Central memory CD8-positive, alpha-beta T cell (primary cell): Measurements from ENCODE around the gene SKOR1.

ENCODE experiments used
- ATAC-seq: fragments of 150-1000 bp; cut with Tn5 transposase; replicated peaks from 2 replicates; pipeline ENCODE4 v1.10.0; 2022; ENCODE audit warnings: mild to moderate bottlenecking, moderate FRiP score, moderate number of reproducible peaks; ENCODE audit not compliant: poor library complexity, severe bottlenecking; ENCODE audit errors: extremely low read depth
- DNase-seq, 2 donors: peaks; one replicate each; pipeline ENCODE4 v3.0.0; 2021; ENCODE audit warnings: low spot score in 2 of 2
- H3K27ac Mint-ChIP-seq: one replicate; pipeline ENCODE4 v1.8.0; 2022; ENCODE audit warnings: low read depth, mild to moderate bottlenecking, moderate library complexity, mixed read lengths
- H3K27me3 Mint-ChIP-seq: one replicate; pipeline ENCODE4 v1.8.0; 2022; ENCODE audit warnings: mixed read lengths
- H3K36me3 Mint-ChIP-seq: one replicate; pipeline ENCODE4 v1.8.0; 2022; ENCODE audit warnings: mild to moderate bottlenecking, moderate library complexity, mixed read lengths; ENCODE audit not compliant: insufficient read depth
- H3K4me1 Mint-ChIP-seq: one replicate; pipeline ENCODE4 v1.8.0; 2022; ENCODE audit warnings: mixed read lengths
- H3K4me3 Mint-ChIP-seq: one replicate; pipeline ENCODE4 v1.8.0; 2022; ENCODE audit warnings: mild to moderate bottlenecking, moderate library complexity, mixed read lengths
- H3K9me3 Mint-ChIP-seq: one replicate; pipeline ENCODE4 v1.8.0; 2022; ENCODE audit warnings: mixed read lengths

Gene SKOR1

DNA sequence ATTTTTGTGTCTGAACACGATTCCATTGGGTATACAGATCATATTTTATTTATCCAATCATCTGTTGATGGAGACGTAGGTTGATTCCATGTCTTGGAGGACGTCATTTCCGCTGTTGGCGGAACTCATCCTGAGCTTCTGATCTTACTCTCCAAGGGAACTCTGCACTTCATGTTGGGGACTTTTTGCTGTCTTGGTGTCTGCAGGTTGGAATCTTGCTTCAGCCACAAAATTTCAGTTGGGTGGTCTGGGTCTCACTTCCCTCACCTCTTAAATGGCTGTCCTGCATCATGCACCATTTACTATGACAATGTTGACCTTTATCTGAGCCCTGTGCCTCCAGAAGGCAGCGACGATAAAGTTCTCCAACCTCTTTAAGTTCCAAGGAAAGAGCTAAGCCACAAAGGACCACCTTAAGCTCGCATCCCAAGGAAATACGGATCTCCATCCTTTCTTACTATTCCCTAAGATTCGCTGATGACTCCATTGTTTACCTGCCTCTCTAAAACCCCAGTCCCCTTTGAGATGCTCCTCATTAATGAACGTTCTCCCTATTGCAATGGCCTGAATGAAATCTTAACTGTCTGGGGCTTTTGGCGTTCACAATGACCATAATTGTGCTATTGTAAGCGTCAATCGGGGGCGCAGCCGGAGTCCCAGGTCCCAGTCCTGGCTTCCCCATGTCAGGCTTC is 37.6 kb downstream of the SKOR1 start:
- H3K4me1 Mint-ChIP-seq: no peaks in the 10 kb centered on the region
- H3K27me3 Mint-ChIP-seq: peaks cover 25% of the 10 kb centered on the region
- ATAC-seq: no peak
- H3K36me3 Mint-ChIP-seq: peaks cover 2% of the 10 kb centered on the region
- H3K4me3 Mint-ChIP-seq: no peak overlapping the region
- no peaks in the 10 kb centered on the region for H3K9me3 Mint-ChIP-seq
- DNase-seq: no peak
- no peak overlapping the region for H3K27ac Mint-ChIP-seq

DNA sequence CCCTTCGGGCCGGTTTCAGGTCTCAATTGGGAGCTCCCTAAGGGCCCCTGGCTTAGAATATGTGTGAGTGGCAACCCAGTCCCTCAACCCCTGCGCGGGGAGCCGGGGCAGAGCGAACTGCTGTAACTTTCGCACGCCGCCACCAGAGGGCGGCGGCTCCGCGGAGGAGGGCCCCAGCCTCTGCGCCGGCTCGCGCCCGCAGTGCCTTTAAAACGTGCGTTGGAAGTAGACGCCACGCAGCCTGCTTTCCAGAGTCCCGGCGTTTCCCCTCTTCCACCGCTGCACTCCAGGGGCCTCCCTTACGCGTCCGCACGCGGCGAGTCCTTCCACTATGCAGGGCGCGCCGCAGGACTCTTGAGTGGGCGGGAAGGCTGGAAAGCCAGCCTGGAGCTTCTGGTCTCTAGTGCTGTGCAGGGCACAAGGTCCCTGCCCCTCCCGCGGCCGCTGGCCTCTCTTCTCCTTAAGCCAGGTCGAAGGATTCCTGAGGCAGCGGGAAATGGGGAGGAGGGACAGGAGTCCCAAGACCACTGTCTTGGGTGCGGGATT is 38.2 kb downstream of the SKOR1 start:
- Mint-ChIP-seq H3K36me3 (peaks cover 2% of the 10 kb centered on the region), H3K4me1 (no peaks in the 10 kb centered on the region), H3K27me3 (peaks cover 25% of the 10 kb centered on the region), H3K4me3 (peak overlapping the region; percentile 20), H3K9me3 (no peaks in the 10 kb centered on the region), H3K27ac (no peak overlapping the region)
- ATAC-seq (peak; percentile 97), DNase-seq (peak; percentile 42 to 46)

DNA sequence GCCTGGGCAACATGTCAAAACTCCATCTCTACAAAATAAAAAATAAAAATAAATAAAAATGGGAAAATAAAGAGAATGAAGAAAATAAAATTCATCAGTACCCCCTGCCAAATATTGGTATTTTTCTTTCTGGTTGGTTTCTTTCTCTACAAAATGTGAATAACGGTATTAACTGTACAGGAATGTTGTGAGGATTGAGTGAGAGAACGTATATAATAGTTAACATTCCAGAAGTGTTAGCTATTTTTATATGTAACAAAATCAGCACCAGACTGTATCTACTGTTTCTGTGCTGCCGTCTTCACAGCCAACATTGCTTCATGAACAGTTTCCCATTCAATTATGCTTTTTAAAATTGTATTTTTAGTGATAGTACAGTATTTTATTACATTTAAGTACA is 40.0 kb downstream of the SKOR1 start:
- Mint-ChIP-seq H3K27ac (no peak overlapping the region), H3K27me3 (peaks cover 43% of the 10 kb centered on the region), H3K4me3 (no peak overlapping the region), H3K36me3 (peaks cover 4% of the 10 kb centered on the region), H3K4me1 (no peaks in the 10 kb centered on the region), H3K9me3 (no peaks in the 10 kb centered on the region)
- DNase-seq: no peak
- no peak for ATAC-seq

DNA sequence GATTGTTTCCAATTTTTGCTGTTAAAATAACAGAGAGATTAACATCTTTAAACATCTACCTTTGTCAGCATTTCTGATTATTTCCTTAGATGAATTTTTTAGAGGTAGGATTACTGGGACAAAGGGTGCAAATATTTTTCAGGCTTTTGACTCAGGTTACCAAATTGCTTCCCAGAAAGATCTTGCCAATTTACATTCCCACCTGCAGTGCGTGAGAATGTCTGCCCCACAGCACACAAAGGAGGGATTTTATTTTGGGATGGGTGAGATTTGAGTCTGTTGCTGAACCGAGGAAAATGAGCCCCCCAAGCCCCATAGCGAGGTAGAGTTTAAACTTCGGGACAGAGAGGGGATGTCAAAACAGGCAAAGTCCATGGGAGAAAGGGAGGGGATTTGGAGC is 40.5 kb downstream of the SKOR1 start:
- Mint-ChIP-seq H3K4me1 (no peaks in the 10 kb centered on the region), H3K36me3 (peaks cover 4% of the 10 kb centered on the region), H3K27ac (no peak overlapping the region), H3K4me3 (no peak overlapping the region), H3K27me3 (peaks cover 45% of the 10 kb centered on the region), H3K9me3 (no peaks in the 10 kb centered on the region)
- ATAC-seq (no peak), DNase-seq (no peak)

DNA sequence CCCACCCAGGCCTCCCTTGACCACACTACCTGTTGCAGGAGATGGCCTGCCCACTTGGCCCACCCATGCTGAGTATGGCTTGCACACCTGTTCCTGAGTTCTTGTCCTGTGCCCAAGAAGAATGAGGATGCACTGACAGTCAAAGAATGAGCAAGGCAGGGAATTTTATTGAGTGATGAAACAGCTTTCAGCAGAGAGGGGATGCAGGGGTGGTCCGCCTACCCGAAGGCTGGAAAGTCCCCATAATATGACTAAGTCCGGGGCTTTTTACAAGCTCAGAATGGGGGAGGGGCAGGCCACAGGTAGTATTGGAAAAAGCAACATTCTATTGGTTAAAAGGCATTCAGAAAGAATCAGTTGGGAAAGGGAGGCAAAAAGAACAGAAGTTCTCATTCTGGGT is 44.4 kb downstream of the SKOR1 start:
- H3K9me3 Mint-ChIP-seq: peaks cover 7% of the 10 kb centered on the region

DNA sequence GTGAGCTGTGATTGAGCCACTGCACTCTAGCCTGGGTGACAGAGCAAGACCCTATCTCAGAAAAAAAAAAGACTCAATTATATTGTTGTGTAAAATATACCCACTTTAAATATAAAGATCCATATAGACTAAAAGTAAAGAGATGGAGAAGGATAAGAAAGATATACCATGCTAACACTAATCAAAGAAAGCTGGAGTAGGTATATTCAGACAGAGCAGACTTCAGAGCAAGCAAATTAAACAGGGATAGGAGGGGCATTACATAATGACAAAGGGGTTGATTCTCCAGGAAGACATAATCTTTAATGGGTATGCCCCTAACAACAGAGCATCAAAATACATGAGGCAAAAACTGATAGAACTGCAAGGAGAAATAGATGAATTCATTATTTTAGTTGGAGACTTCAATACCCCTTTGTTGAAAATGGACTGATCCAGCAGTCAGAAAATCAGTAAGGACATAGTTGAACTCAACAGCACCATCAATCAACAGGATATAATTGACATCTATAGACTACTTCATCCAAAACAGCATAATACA is 45.6 kb downstream of the SKOR1 start:
- H3K27me3 Mint-ChIP-seq: peaks cover 51% of the 10 kb centered on the region
- no peaks in the 10 kb centered on the region for H3K4me1 Mint-ChIP-seq
- H3K27ac Mint-ChIP-seq: no peak overlapping the region
- peaks cover 7% of the 10 kb centered on the region for H3K9me3 Mint-ChIP-seq
- no peak for DNase-seq
- peaks cover 2% of the 10 kb centered on the region for H3K36me3 Mint-ChIP-seq
- no peak for ATAC-seq
- H3K4me3 Mint-ChIP-seq: no peak overlapping the region

More for the DNA sequence above, 44.4 kb downstream of the SKOR1 start:
- Mint-ChIP-seq H3K4me3 (no peak overlapping the region), H3K4me1 (no peaks in the 10 kb centered on the region), H3K36me3 (peaks cover 3% of the 10 kb centered on the region), H3K27ac (no peak overlapping the region), H3K27me3 (peaks cover 51% of the 10 kb centered on the region)
- no peak for DNase-seq
- ATAC-seq: no peak

DNA sequence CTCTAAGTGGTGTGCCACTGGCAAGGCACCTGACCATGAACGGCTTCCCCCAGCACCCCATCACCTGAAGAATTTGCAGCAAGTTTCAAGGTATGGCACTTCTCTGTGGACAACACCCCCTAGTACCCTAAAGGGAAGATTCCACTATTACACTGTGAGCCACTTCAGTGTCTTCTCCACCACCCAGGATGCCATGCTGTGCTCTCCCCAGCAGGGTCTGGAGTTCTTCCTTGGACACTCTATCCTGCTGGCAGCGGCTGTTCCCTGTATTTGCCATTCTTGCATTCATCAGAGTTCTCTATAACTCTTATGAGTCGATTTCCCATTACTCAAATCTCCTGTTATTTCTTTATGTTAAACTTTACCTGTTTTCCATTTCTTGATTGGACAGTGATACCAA is 48.5 kb downstream of the SKOR1 start:
- Mint-ChIP-seq H3K27ac (no peak overlapping the region), H3K36me3 (peaks cover 2% of the 10 kb centered on the region), H3K4me3 (no peak overlapping the region), H3K4me1 (no peaks in the 10 kb centered on the region), H3K27me3 (peaks cover 65% of the 10 kb centered on the region), H3K9me3 (peaks cover 7% of the 10 kb centered on the region)
- DNase-seq (no peak), ATAC-seq (no peak)

DNA sequence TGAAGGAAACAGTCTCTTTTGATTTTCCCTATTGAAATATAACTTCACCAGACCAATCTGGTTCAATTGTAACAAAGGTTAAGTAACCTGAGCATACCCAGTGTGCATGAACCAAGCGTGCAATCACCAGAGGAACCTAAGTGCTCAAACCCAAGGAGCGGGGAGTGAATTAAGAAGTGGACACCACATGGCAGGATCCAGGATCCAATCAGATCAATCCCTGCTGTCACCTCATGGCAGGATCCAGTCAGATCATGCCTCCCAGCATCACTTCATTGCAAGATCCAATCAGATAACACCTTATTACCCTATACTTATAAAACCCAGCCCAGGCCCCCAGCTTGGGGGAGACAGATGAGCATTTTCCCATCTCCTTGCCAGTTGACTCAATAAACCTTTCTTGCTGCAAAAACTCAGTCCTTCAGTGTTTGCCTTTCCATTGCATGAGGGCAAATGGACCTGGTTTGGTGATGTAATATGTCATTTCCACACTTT is 53.5 kb downstream of the SKOR1 start:
- Mint-ChIP-seq H3K4me3 (no peak overlapping the region), H3K27ac (no peak overlapping the region), H3K27me3 (peaks cover 28% of the 10 kb centered on the region), H3K36me3 (peaks cover 2% of the 10 kb centered on the region), H3K4me1 (no peaks in the 10 kb centered on the region), H3K9me3 (peaks cover 5% of the 10 kb centered on the region)
- ATAC-seq (no peak), DNase-seq (no peak)

DNA sequence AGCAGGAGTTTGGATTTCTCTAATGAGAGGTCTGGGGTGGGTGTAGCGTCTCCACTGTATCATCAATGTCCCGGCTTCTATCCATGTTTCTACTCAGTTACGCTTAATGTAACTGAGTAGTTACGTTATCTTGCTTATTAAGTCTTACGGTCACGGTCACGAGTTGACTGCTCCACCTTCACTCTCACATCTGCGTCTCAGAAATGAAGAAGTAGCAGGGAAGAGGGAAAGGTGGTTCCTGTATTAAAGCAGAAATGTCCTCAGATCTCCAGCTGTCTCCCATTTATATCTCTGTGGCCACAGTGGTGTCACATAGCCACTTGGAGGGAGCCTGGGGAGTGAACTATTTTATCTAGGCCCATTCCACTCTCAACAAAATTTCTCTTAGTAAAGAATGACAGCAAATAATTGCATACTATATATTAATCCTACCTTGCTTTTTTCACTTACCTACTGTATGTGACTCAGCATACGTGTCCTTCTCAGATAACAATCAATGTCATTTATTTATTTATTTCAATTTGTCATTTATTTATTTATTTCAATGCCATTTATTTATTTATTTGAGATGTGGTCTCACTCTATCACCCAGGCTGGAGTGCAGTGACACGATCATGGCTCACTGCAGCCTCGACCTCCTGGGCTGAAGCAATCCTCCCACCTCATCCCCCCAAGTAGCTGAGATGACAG is 54.3 kb downstream of the SKOR1 start:
- Mint-ChIP-seq H3K27me3 (peaks cover 20% of the 10 kb centered on the region), H3K9me3 (no peaks in the 10 kb centered on the region), H3K36me3 (peaks cover 2% of the 10 kb centered on the region), H3K4me1 (no peaks in the 10 kb centered on the region), H3K27ac (no peak overlapping the region), H3K4me3 (no peak overlapping the region)
- no peak for DNase-seq
- no peak for ATAC-seq

DNA sequence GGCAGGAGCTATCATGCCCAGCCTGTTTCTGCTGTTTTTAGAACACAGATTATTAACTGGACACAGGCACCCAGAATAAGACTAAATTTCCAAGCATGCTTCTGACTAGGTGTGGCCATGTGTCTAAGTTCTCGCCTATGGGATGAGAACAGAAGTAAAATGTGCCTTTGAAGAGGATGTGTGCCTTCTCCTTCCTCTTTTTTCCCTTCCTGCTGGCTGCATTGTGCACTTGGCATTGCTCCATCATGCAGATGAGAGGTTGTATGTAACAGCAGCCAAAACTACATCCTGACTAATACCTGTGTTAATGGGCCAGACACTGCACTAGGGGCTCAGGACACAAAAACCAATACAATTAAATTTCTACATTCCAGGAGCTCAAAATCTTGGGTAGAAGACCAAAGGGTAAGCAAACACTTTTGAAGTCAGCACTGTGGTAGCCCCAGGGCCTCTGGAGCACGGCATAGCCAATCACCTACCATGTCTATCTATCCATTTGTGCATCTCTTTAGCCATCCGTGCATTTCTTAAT is 55.4 kb downstream of the SKOR1 start:
- H3K36me3 Mint-ChIP-seq: peaks cover 2% of the 10 kb centered on the region
- H3K4me1 Mint-ChIP-seq: peaks cover 6% of the 10 kb centered on the region
- H3K4me3 Mint-ChIP-seq: no peak overlapping the region
- no peak overlapping the region for H3K27ac Mint-ChIP-seq
- no peaks in the 10 kb centered on the region for H3K9me3 Mint-ChIP-seq
- no peak for ATAC-seq
- peaks cover 27% of the 10 kb centered on the region for H3K27me3 Mint-ChIP-seq
- no peak for DNase-seq

DNA sequence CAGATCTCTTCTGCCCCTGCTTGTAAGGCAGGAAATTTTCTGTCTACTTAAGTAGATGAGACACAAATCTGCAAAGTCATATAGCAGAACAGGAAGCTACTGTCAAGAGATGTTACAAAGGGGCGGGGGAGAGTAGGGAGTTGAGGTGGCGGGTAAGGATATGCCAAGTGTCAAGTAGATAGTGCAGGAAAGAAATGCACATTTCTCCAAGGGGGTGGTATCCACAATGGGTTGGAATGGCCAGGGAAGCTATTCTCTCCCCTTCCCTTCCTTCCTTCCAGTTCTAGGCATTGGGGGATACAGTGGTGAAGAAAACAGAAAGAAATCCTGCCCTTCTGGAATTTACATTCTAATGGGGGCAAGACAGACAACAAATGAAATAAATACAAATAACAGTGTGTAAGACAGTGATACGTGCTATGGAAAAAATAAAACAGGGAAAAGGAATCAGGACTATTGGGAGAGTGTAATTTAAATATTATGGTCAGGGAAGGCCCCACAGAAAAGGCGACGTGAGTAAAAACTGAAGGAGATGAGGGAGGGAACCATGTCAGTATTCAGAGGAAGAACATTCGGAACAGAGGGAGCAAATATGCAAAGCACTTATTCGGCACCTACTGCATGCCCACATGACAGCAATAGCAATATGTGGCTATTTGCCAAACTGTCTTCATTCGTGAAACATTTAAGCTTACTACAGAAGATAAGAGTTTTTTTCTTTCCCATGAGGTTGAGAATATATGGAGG is 57.4 kb downstream of the SKOR1 start:
- H3K27ac Mint-ChIP-seq: no peak overlapping the region

DNA sequence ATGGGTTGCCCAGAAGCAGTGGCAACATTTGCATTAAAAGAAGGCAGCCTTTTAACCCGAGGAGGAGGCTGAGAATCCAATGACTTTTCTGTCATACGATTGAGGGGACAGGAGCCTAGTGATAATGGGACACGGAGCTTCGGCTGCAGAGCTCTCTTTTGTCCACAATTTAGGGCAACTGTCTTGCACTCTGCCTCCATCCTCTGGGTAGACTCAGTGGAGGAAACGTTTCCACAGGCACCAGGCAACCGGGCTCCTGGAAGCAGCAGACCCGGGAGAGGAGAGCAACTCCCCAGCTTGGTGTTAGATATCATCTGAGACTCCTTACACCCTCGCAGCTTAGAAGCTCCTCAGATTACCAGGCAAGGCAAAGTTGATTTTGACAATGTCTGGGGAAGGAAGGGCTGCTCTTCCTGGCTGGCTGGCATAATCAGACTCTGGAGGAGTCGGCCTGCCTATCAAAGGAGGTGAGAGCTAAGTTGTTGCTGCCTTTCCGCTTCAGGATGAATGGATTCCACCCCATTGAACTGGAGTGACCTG is 58.0 kb downstream of the SKOR1 start:
- no peak overlapping the region for H3K27ac Mint-ChIP-seq

More for the DNA sequence above, 57.4 kb downstream of the SKOR1 start:
- H3K27me3 Mint-ChIP-seq: peaks cover 28% of the 10 kb centered on the region
- DNase-seq (no peak), ATAC-seq (no peak)
- H3K36me3 Mint-ChIP-seq: peaks cover 2% of the 10 kb centered on the region
- H3K4me1 Mint-ChIP-seq: peaks cover 6% of the 10 kb centered on the region
- peak overlapping the region; percentile 19 for H3K4me3 Mint-ChIP-seq
- no peaks in the 10 kb centered on the region for H3K9me3 Mint-ChIP-seq

More for the DNA sequence above, 58.0 kb downstream of the SKOR1 start:
- H3K4me3 Mint-ChIP-seq: no peak overlapping the region
- H3K4me1 Mint-ChIP-seq: peaks cover 6% of the 10 kb centered on the region
- H3K36me3 Mint-ChIP-seq: peaks cover 2% of the 10 kb centered on the region
- no peaks in the 10 kb centered on the region for H3K9me3 Mint-ChIP-seq
- no peak for DNase-seq
- ATAC-seq: no peak
- peaks cover 28% of the 10 kb centered on the region for H3K27me3 Mint-ChIP-seq
